Epithelial cell of proximal tubule (primary cell): ENCODE results near the gene TBC1D22A. TPM values are rescaled to one million over a fixed set of nuclear protein-coding genes. Genes with fewer than 3 reads are reported as not detected.

Experiments
- DNase-seq: peaks from one replicate; pipeline ENCODE4 v3.0.0-alpha.2; 2011; ENCODE audit warnings: low read depth
- H3K4me3 ChIP-seq: 2 replicates; pipeline ENCODE4 v1.5.1; 2011; ENCODE audit warnings: low read depth, mild to moderate bottlenecking, low read length
- CTCF ChIP-seq: conservative IDR thresholded peaks from 2 replicates; pipeline ENCODE4 v1.5.1; 2012; ENCODE audit warnings: low read depth, mild to moderate bottlenecking, low read length
- total RNA-seq: library from RNA; depleted of rRNA; stranded (reverse); fragments of >200 nt; gene quantifications from 2 replicates; pipeline ENCODE4 v1.2.3, GENCODE V29; 2015

Gene TBC1D22A
- total RNA-seq, 1 donor from 2014 or later = 22.7 TPM

- TF ChIP-seq CTCF = no peak
- no peak overlapping the region for H3K4me3 ChIP-seq
- DNase-seq = no peak
Observed at GRCh38 chr22:47056361-47056760, 293.9 kb downstream of the TBC1D22A start.

- DNase-seq = no peak
- TF ChIP-seq CTCF = no peak
Observed at GRCh38 chr22:47056776-47057470, 294.5 kb downstream of the TBC1D22A start.

GRCh38 chr22:47057916-47058585 is 295.6 kb downstream of the TBC1D22A start:
- TF ChIP-seq CTCF = no peak
- no peak for DNase-seq
- H3K4me3 ChIP-seq = no peak overlapping the region

More at GRCh38 chr22:47056776-47057470, 294.5 kb downstream of the TBC1D22A start:
- no peak overlapping the region for H3K4me3 ChIP-seq

GRCh38 chr22:47059076-47059475 is 296.6 kb downstream of the TBC1D22A start:
- no peak for DNase-seq
- no peak for TF ChIP-seq CTCF
- H3K4me3 ChIP-seq = no peak overlapping the region

- DNase-seq = no peak
- no peak overlapping the region for H3K4me3 ChIP-seq
- no peak for TF ChIP-seq CTCF
Observed at GRCh38 chr22:47059701-47060161, 297.3 kb downstream of the TBC1D22A start.

GRCh38 chr22:47060718-47061117 is 298.3 kb downstream of the TBC1D22A start:
- no peak for DNase-seq
- TF ChIP-seq CTCF = no peak
- no peak overlapping the region for H3K4me3 ChIP-seq

- no peak overlapping the region for H3K4me3 ChIP-seq
- TF ChIP-seq CTCF = no peak
- no peak for DNase-seq
Observed at GRCh38 chr22:47061226-47061625, 298.8 kb downstream of the TBC1D22A start.
